ENCODE measurements around the gene NRCAM. TPM values are rescaled to one million over a fixed set of nuclear protein-coding genes. Genes with fewer than 3 reads are reported as not detected.

Gene NRCAM
- total RNA-seq, 2 donors from 2014 or later = 17.9 to 28.2 TPM

GRCh38 chr7:108479751-108480150, 23.5 kb upstream of the NRCAM start:
- Histone ChIP-seq H3K4me1 (ENCODE audit: control insufficient read depth, insufficient read depth, low read length) (no peaks in the 10 kb centered on the region), H3K27ac (ENCODE audit: low read depth, low read length) (no peak overlapping the region), H3K4me3 (ENCODE audit: low read length) (no peak overlapping the region), H3K27me3 (ENCODE audit: control insufficient read depth, insufficient read depth, low read length, poor library complexity, severe bottlenecking) (no peaks in the 10 kb centered on the region), H3K9me3 (ENCODE audit: control insufficient read depth, low read length) (no peaks in the 10 kb centered on the region), H3K36me3 (ENCODE audit: control insufficient read depth, insufficient read depth, low read length) (peaks cover 11% of the 10 kb centered on the region), H3K9ac (ENCODE audit: extremely low read depth, low read length, poor library complexity, severe bottlenecking) (no peak overlapping the region)
- 90 to 91% methylated on average over 1 of the region's 2 CpGs for WGBS, 2 experiments (ENCODE audit: insufficient coverage in 1 of 2, insufficient read length in 1 of 2)
- no peaks in the 10 kb centered on the region for H3K27me3 Mint-ChIP-seq (ENCODE audit: insufficient read depth)
- no peak overlapping the region for H3K4me3 Mint-ChIP-seq
- no peak overlapping the region for H3K27ac Mint-ChIP-seq
- no peak for TF ChIP-seq CTCF (conservative IDR thresholded peaks at IDR 0.05)
- no peaks in the 10 kb centered on the region for H3K4me1 Mint-ChIP-seq
- no peak for DNase-seq
- no peaks in the 10 kb centered on the region for H3K9me3 Mint-ChIP-seq
- H3K36me3 Mint-ChIP-seq (ENCODE audit: low read depth) = peaks cover 17% of the 10 kb centered on the region

- H3K9me3 Mint-ChIP-seq = no peaks in the 10 kb centered on the region
- no peaks in the 10 kb centered on the region for H3K27me3 ChIP-seq (ENCODE audit: control insufficient read depth, insufficient read depth, low read length, poor library complexity, severe bottlenecking)
- 74 to 93% methylated on average over 3 to 5 of the region's 5 CpGs for WGBS, 2 experiments (ENCODE audit: insufficient coverage in 1 of 2, insufficient read length in 1 of 2)
- no peaks in the 10 kb centered on the region for H3K4me1 ChIP-seq (ENCODE audit: control insufficient read depth, insufficient read depth, low read length)
- H3K27ac Mint-ChIP-seq = no peak overlapping the region
- H3K4me1 Mint-ChIP-seq = no peaks in the 10 kb centered on the region
- H3K4me3 ChIP-seq (ENCODE audit: low read length) = no peak overlapping the region
- no peaks in the 10 kb centered on the region for H3K27me3 Mint-ChIP-seq (ENCODE audit: insufficient read depth)
- H3K9me3 ChIP-seq (ENCODE audit: control insufficient read depth, low read length) = no peaks in the 10 kb centered on the region
- no peak overlapping the region for H3K4me3 Mint-ChIP-seq
- H3K36me3 Mint-ChIP-seq (ENCODE audit: low read depth) = peaks cover 19% of the 10 kb centered on the region
- no peak overlapping the region for H3K27ac ChIP-seq (ENCODE audit: low read depth, low read length)
- no peak for TF ChIP-seq CTCF (conservative IDR thresholded peaks at IDR 0.05)
- no peak overlapping the region for H3K9ac ChIP-seq (ENCODE audit: extremely low read depth, low read length, poor library complexity, severe bottlenecking)
- H3K36me3 ChIP-seq (ENCODE audit: control insufficient read depth, insufficient read depth, low read length) = peaks cover 11% of the 10 kb centered on the region
- DNase-seq = no peak
Observed at GRCh38 chr7:108479118-108479517, 22.9 kb upstream of the NRCAM start.

- no peak overlapping the region for H3K27ac ChIP-seq (ENCODE audit: low read depth, low read length)
- Mint-ChIP-seq H3K27ac (peak overlapping the region; percentile 61), H3K27me3 (ENCODE audit: insufficient read depth) (no peaks in the 10 kb centered on the region), H3K4me1 (peaks cover 14% of the 10 kb centered on the region), H3K4me3 (no peak overlapping the region), H3K9me3 (no peaks in the 10 kb centered on the region), H3K36me3 (ENCODE audit: low read depth) (no peaks in the 10 kb centered on the region)
- H3K4me3 ChIP-seq (ENCODE audit: low read length) = peak overlapping the region; percentile 20
- no peaks in the 10 kb centered on the region for H3K36me3 ChIP-seq (ENCODE audit: control insufficient read depth, insufficient read depth, low read length)
- H3K27me3 ChIP-seq (ENCODE audit: control insufficient read depth, insufficient read depth, low read length, poor library complexity, severe bottlenecking) = no peaks in the 10 kb centered on the region
- TF ChIP-seq CTCF (conservative IDR thresholded peaks at IDR 0.05) = no peak
- peaks cover 9% of the 10 kb centered on the region for H3K4me1 ChIP-seq (ENCODE audit: control insufficient read depth, insufficient read depth, low read length)
- DNase-seq = peak; percentile 60
- no peak overlapping the region for H3K9ac ChIP-seq (ENCODE audit: extremely low read depth, low read length, poor library complexity, severe bottlenecking)
- WGBS, 2 experiments (ENCODE audit: insufficient coverage in 1 of 2, insufficient read length in 1 of 2) = 43 to 65% methylated on average over 3 to 4 of the region's 4 CpGs
- H3K9me3 ChIP-seq (ENCODE audit: control insufficient read depth, low read length) = no peaks in the 10 kb centered on the region
Observed at GRCh38 chr7:108468246-108468645, 12.0 kb upstream of the NRCAM start.
